Measurements from ENCODE around the gene SPDYA.

The SPDYA gene

GRCh38 chr2:28838971-28839370 lies 28.3 kb downstream of the SPDYA start:
- in situ Hi-C loops (cut with MboI; ENCODE audit: low pct_unique_long_range_greater_than_20kb, low sequenced_read_pairs, unreplicated experiment) = no loop called here
- TF ChIP-seq CTCF (IDR thresholded peaks at IDR 0.05; ENCODE audit: extremely low read depth, insufficient read depth, missing control alignments) = no peak

DNA sequence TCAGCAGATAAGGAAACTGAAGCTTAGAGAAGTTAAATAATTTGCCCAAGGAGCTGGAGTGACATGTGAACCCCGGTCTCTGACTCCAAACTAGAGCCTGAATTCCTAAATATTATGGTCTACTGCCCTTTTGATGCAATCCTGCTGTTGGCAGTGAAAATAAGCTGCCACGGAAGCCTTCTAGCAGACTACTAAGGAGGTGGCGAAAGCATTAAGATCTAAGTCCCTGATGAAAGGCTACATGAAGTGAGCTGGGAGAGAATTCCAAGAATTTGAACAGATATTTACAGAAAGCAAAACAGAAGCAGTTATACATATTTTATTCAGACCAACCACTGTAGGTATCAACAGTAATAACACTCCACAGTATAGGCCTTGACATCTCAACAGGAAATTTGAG lies 31.4 kb downstream of the SPDYA start:
- TF ChIP-seq CTCF (IDR thresholded peaks at IDR 0.05; ENCODE audit: extremely low read depth, insufficient read depth, missing control alignments) = no peak
- in situ Hi-C loops (cut with MboI; ENCODE audit: low pct_unique_long_range_greater_than_20kb, low sequenced_read_pairs, unreplicated experiment) = no loop called here
- DNase-seq (ENCODE audit: low spot score) = no peak

More at GRCh38 chr2:28838971-28839370, 28.3 kb downstream of the SPDYA start:
- no peak for DNase-seq (ENCODE audit: low spot score)

DNA sequence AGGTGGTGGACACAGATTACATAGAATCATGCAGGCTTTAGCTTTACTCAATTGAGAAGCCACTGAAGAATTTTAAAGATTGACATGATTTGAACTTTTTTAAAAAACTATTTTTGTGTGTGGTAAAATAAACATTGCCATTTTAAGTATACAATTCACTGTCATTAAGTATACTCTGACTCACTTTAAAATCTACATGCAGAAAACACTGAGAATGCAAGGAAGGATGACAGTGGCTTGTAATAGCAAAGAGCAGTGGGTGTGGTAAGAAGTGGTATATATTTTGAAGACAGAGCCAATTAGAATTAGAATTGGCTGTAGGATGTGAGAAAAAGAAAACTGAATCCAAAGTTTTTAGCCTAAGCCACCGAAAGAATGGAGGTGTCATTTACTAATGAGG lies 44.6 kb downstream of the SPDYA start:
- no peak for DNase-seq (ENCODE audit: low spot score)
- no peak for TF ChIP-seq CTCF (IDR thresholded peaks at IDR 0.05; ENCODE audit: extremely low read depth, insufficient read depth, missing control alignments)
- in situ Hi-C loops (cut with MboI; ENCODE audit: low pct_unique_long_range_greater_than_20kb, low sequenced_read_pairs, unreplicated experiment) = no loop called here

DNA sequence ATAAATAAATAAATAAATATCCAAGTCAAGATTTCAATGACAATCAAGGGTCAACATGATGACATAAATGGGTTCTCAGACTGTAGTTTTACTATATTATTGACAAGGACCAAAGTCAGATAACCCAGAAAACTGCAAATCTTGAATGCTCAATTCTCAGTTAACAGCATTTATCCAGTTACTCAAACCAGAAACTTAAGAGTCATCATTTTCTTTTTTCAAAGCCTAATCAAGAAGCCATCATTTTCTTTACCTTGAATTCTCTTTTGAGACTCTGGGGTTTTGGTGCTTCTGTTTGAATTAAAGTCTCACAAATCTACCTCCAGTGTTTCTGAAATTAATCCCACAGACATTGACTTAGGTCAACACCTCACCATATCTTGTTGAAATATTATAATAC lies 45.3 kb downstream of the SPDYA start:
- no peak for DNase-seq (ENCODE audit: low spot score)
- in situ Hi-C loops (cut with MboI; ENCODE audit: low pct_unique_long_range_greater_than_20kb, low sequenced_read_pairs, unreplicated experiment) = no loop called here
- TF ChIP-seq CTCF (IDR thresholded peaks at IDR 0.05; ENCODE audit: extremely low read depth, insufficient read depth, missing control alignments) = no peak

DNA sequence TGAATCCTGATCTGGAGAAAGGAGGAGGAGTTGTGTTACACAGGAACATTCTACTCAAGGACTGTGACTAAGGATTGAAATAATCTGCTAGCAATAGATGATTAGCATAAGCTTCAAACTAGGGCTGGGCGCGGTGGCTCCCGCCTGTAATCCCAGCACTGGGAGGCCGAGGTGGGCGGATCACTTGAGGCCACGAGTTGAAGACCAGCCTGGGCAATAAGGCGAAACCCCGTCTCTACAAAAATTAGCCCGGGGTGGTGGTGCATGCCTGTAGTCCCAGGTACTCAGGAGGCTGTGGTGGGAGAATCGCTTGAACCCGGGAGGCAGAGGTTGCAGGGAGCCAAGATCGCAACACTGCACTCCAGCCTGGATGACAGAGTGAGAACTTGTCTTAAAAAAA lies 58.0 kb downstream of the SPDYA start:
- no peak for TF ChIP-seq CTCF (IDR thresholded peaks at IDR 0.05; ENCODE audit: extremely low read depth, insufficient read depth, missing control alignments)
- DNase-seq (ENCODE audit: low spot score) = no peak
- in situ Hi-C loops (cut with MboI; ENCODE audit: low pct_unique_long_range_greater_than_20kb, low sequenced_read_pairs, unreplicated experiment) = no loop called here

GRCh38 chr2:28869494-28870145 lies 59.0 kb downstream of the SPDYA start:
- DNase-seq (ENCODE audit: low spot score) = no peak
- in situ Hi-C loops (cut with MboI; ENCODE audit: low pct_unique_long_range_greater_than_20kb, low sequenced_read_pairs, unreplicated experiment) = no loop called here
- TF ChIP-seq CTCF (IDR thresholded peaks at IDR 0.05; ENCODE audit: extremely low read depth, insufficient read depth, missing control alignments) = no peak
